OCI-LY1 (cell line): Measurements from ENCODE around the gene XRCC6.

ENCODE experiments used
- CTCF ChIP-seq: fragments of 200-600 bp; sonication (generic), shearing (Covaris generic); IDR thresholded peaks from 2 replicates; pipeline ENCODE4 v1.5.1; 2017; ENCODE audit warnings: mild to moderate bottlenecking, antibody characterized with exemption, low read length, moderate library complexity, mixed read lengths
- EZH2 ChIP-seq: fragments of 200-600 bp; sonication (generic), shearing (Covaris generic); IDR thresholded peaks from 2 replicates; pipeline ENCODE4 v1.8.0; 2017; ENCODE audit warnings: borderline replicate concordance, mixed run types, mild to moderate bottlenecking, antibody characterized with exemption, low read length, moderate library complexity, mixed read lengths

DNA sequence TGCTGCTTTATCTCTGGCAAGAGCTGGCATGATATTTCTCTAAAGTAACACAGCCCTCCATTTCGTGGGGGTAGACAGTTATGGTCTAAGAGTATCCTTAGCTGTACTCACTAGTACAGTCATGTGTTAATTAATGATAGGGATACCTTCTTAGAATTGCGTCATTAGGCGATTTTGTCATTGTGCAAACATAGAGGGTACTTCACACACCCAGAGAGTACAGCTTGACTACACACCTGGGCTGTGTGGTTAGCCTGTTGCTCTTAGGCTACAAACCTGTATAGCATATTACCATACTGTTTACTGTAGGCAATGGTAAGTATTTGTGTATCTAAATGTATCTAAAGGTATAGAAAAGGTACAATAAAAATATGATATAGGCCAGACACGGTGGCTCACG, 17.0 kb downstream of the XRCC6 start:
- no peak for TF ChIP-seq CTCF
- TF ChIP-seq EZH2: no peak
